HG03095 (cell line): Measurements from ENCODE around the gene SENP7.
"Not testable (repeated sequence)": the region's sequence is repeated elsewhere in the genome, so short reads cannot be mapped to it uniquely, and the experiment has no call there.

Experiments used
- ATAC-seq: cut with Tn5 transposase; IDR thresholded peaks from one replicate; pipeline ENCODE4 v1.9.1; 2021; ENCODE audit warnings: moderate library complexity; ENCODE audit not compliant: unreplicated experiment

Gene SENP7

DNA sequence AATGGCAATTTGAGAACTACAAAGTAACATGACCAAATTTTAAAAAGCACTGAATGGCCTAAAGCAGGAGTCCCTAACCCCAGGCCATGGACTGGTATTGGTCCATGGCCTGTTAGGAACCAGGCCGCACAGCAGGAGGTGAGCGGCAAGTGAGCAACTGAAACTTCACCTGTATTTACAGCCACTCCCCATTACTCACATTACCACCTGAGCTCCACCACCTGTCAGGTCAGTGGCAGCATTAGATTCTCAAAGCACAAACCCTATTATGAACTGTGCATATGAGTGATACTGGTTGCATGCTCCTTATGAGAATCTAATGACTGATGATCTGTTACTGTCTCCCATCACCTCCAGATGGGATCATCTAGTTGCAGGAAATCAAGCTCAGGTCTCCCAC, 48.8 kb downstream of the SENP7 start:
- no peak for ATAC-seq

DNA sequence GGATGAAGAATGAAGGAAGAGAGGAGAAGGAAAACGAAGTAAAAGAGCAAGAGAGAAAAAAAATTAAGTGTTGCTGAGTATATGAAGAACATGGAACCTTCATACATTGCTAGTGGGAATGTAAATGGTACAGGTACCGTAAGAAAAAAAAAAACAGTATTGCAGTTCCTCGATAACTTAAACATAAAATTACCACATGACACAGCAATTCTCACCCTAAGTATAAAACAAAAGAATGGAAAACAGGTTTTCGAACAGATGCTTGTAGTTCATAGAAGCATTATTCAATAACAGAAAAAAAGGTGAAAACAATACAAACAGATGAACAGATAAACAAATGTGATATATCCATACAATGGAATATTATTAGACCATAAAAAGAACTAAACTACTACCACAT, 51.6 kb downstream of the SENP7 start:
- no peak for ATAC-seq

DNA sequence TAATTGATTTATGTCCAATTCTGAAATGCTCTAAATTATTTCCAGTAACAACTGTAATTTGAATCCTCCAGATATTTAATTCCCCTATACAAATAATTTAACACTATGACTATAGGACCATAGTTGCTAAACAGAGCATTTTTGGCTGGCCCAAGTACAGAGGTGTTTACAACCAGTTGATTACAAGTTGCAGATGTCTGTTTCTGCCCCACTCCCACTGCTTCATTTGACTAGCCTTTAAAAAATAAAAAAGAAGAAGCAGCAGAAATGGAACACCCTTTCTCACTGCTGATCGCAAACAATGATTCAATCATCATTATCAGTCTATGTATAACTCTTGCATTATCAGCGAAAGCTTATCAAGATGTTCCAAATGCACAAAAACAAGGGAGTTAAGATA, 54.6 kb downstream of the SENP7 start:
- no peak for ATAC-seq

- no peak for ATAC-seq
Observed at GRCh38 chr3:101454629-101455028, 58.4 kb downstream of the SENP7 start.

GRCh38 chr3:101453961-101454360, 59.1 kb downstream of the SENP7 start:
- ATAC-seq = no peak

GRCh38 chr3:101438641-101439040, 74.4 kb downstream of the SENP7 start:
- not testable (repeated sequence) for ATAC-seq

GRCh38 chr3:101433652-101434051, 79.4 kb downstream of the SENP7 start:
- ATAC-seq = no peak

- no peak for ATAC-seq
Observed at GRCh38 chr3:101423984-101424888, 88.8 kb downstream of the SENP7 start.

DNA sequence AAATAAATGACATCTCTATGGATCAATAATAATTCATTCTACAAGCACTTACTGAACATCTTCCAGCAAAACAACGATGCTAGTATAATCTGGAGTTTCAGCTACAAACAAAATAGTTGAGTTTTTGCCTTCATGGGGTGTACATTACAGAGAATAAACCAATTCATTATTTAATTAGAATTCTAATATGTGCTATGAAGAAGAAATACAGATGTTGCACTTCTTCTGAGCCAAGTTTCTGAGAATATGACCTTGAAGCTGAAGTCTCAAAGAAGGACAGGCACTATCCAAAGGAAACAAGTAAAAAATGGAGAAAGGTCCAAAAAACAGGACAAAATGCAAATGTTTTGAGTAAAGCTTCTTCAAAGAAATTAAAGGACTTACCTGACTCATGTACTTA, 94.2 kb downstream of the SENP7 start:
- ATAC-seq = no peak

- no peak for ATAC-seq
Observed at GRCh38 chr3:101414121-101414520, 98.9 kb downstream of the SENP7 start.

GRCh38 chr3:101413656-101414055, 99.4 kb downstream of the SENP7 start:
- no peak for ATAC-seq

DNA sequence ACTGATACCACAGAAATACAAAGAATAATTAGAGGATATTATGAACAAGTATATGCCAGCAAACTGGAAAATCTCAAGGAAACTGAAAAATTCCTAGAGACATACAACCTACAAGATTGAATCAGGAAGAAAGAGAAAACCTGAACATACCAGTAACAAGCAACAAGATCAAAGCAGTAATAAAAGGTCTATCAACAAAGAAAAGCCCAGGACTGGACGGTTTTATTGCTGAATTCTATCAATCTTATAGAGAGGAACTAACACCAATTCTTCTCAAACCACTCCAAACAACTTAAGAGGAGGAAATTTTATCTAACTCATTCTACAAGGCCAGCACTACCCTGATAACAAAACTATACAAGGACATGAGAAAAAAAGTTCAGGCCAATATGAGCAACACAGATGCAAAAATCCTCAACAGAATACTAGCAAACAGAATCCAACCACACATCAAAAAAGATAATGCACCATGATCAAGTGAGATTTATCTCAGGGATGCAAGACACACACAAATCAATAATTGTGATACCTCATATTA, 121.5 kb downstream of the SENP7 start:
- no peak for ATAC-seq

GRCh38 chr3:101388706-101389105, 124.3 kb downstream of the SENP7 start:
- no peak for ATAC-seq

DNA sequence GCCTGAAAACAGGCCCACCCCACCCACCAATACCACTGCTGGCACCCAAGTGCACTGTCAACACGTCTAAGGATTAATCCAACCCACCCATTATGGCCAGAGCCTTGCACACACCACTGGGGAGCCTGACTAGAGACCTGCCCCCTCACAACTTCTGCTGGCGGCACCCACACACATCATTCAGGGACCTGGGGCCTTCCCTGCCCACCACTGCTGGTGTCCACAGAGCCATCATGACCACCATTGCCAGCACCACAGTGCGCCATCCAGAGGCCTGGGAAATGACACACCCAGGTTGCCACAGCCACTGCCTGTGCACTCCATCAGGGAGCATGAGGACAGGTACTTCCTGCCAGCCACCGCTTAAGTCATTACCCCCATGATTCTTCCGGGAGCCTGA, 125.7 kb downstream of the SENP7 start:
- ATAC-seq = no peak

DNA sequence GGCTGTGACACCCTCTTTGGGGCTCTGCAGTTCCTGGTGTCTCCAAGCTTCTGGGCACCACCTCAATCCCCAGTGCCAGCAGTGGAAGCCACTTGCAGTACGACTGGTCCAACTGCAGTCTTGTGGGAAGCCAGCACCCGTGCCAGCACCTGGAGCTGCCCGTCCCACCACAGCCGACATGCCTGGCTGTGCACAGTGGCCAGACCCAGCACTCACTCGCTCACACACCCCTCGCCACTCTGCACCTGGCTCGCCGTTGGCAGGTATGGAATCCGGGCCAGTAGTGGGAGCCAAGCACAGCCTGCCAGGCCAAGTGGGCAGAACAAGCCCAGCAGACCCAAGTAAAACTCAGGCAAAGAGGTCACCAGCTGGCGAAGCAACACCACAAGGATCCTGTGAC, 128.6 kb downstream of the SENP7 start:
- no peak for ATAC-seq

DNA sequence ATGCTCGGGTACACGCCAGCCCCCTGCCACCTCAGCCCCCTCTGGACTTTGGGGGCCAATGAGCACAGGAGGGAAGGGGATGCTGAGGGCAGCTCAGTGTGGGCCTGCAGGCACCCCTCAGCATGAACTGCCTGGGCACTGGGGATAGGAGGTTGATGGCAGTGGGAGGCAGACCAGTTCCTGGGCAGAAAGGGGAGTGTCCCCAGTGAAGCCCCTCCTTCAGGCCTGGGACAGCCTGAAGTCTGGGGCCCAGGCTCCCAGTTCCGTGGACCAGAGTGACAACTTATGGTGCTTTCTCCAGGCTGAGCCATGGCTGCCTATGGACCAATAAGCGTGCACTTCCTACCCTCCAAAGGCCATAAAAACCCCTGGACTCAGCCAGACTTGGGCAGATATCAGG, 129.4 kb downstream of the SENP7 start:
- ATAC-seq = no peak

- ATAC-seq = no peak
Observed at GRCh38 chr3:101383156-101383575, 129.8 kb downstream of the SENP7 start.

DNA sequence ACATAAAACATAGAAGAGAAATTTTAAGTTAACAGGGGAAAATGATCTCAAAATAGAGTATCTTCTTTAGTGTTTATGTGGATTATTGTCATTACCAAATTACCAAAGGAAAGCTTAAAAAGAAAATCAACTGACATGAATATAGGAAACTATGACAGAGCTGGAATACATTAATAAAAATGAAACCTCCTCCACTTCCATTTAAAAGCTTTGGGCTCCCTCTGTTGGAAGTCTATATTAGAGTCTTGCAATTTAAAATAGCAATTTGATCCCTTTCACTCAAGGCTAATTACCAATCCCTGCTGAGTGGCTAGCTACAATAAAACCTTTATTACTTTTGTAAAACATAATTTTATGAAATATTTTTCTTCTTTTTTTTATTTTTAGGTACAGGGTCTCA, 131.2 kb downstream of the SENP7 start:
- ATAC-seq = no peak

GRCh38 chr3:101379658-101380376, 133.2 kb downstream of the SENP7 start:
- ATAC-seq = peak; percentile 93

DNA sequence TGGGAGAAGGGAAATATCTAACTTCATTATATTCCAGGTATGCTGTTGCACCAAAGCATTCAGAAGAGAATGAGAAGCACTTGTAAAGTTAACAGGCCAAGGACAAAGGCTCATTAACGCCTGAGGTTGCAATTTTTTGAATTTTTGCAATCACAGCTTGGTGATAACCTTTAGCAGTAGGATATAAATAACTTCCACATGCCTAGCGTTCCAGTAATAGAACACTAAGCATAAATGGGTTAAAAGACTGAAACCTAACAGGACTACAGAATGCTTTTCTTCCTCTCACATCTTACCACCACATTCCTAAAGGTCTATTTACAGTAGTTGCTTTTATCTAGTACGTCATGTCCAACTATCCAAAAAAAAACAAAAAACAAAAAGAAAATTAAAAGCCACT, 135.2 kb downstream of the SENP7 start:
- no peak for ATAC-seq

GRCh38 chr3:101377209-101377608, 135.8 kb downstream of the SENP7 start:
- no peak for ATAC-seq

GRCh38 chr3:101375586-101375985, 137.4 kb downstream of the SENP7 start:
- no peak for ATAC-seq
